Measurements from ENCODE around the gene SLC5A3. TPM values are rescaled to one million over a fixed set of nuclear protein-coding genes. Genes with fewer than 3 reads are reported as not detected.

The SLC5A3 gene
- polyA plus RNA-seq (2013, experiment 1 of 2), result 2.9 TPM
- polyA plus RNA-seq (2013, experiment 2 of 2), result 2.9 TPM

GRCh38 chr21:34073032-34073748 is at the start of gene SLC5A3, which contains the start of gene MRPS6:
SLC5A3 (plus strand) TSS chr21:34073578; CDS start chr21:34095199, 21,621 bp downstream.
MRPS6 (plus strand) TSS chr21:34073578; CDS start chr21:34073701, 123 bp downstream.
- Histone ChIP-seq H3K4me2 (ENCODE audit: low read length) (peak within 1 kb of the TSS; percentile 71), H3K56ac (ENCODE audit: low read length) (peak within 1 kb of the TSS; percentile 96), H3K79me1 (ENCODE audit: low read length) (peaks cover 13% of the 10 kb centered on the region), H3K4me3 (ENCODE audit: low read length) (peak within 1 kb of the TSS; percentile 67), H3K27me3 (ENCODE audit: insufficient read depth, low read length, poor library complexity) (no peaks in the 10 kb centered on the region), H2AK5ac (ENCODE audit: low read length) (no peak within 1 kb of the TSS), H3K18ac (ENCODE audit: low read length) (peak within 1 kb of the TSS; percentile 92), H4K5ac (ENCODE audit: low read length) (no peak within 1 kb of the TSS), H4K8ac (ENCODE audit: low read depth, low read length) (peak within 1 kb of the TSS; percentile 28), H3K23ac (ENCODE audit: low read length) (no peak within 1 kb of the TSS), H3K4me1 (ENCODE audit: control insufficient read depth, low read depth, low read length) (peaks cover 12% of the 10 kb centered on the region), H3K4ac (ENCODE audit: low read depth, low read length) (peak within 1 kb of the TSS; percentile 90), H3K79me2 (ENCODE audit: control insufficient read depth, insufficient read depth, low read length) (peaks cover 32% of the 10 kb centered on the region), H3K36me3 (ENCODE audit: control insufficient read depth, insufficient read depth, low read length) (no peaks in the 10 kb centered on the region), H3K27ac (ENCODE audit: low read depth, low read length) (peak within 1 kb of the TSS; percentile 90), H2BK120ac (ENCODE audit: low read depth, low read length) (peak within 1 kb of the TSS; percentile 69), H2BK5ac (ENCODE audit: low read length) (peak within 1 kb of the TSS; percentile 35), H2BK15ac (replicated peaks; ENCODE audit: low read depth) (no peak within 1 kb of the TSS), H3K9ac (ENCODE audit: low read length) (peak within 1 kb of the TSS; percentile 94)
- WGBS (ENCODE audit: extremely low coverage, insufficient coverage, low lambda C conversion rate), result no CpG with 5 or more reads among the region's 104 CpGs
- peak; percentile 94 for DNase-seq

- Histone ChIP-seq H3K23ac (ENCODE audit: low read length) (no peak overlapping the region), H3K4ac (ENCODE audit: low read depth, low read length) (no peak overlapping the region), H2AK5ac (ENCODE audit: low read length) (no peak overlapping the region), H3K18ac (ENCODE audit: low read length) (no peak overlapping the region), H3K4me3 (ENCODE audit: low read length) (no peak overlapping the region), H3K36me3 (ENCODE audit: control insufficient read depth, insufficient read depth, low read length) (no peaks in the 10 kb centered on the region), H2BK5ac (ENCODE audit: low read length) (no peak overlapping the region), H3K79me2 (ENCODE audit: control insufficient read depth, insufficient read depth, low read length) (no peaks in the 10 kb centered on the region), H2BK120ac (ENCODE audit: low read depth, low read length) (no peak overlapping the region), H2BK15ac (replicated peaks; ENCODE audit: low read depth) (no peak overlapping the region), H3K27me3 (ENCODE audit: insufficient read depth, low read length, poor library complexity) (no peaks in the 10 kb centered on the region), H3K9ac (ENCODE audit: low read length) (no peak overlapping the region), H3K79me1 (ENCODE audit: low read length) (no peaks in the 10 kb centered on the region), H3K4me1 (ENCODE audit: control insufficient read depth, low read depth, low read length) (peaks cover 5% of the 10 kb centered on the region), H3K56ac (ENCODE audit: low read length) (no peak overlapping the region), H4K5ac (ENCODE audit: low read length) (no peak overlapping the region), H4K8ac (ENCODE audit: low read depth, low read length) (no peak overlapping the region), H3K4me2 (ENCODE audit: low read length) (no peak overlapping the region), H3K27ac (ENCODE audit: low read depth, low read length) (no peak overlapping the region)
- WGBS (ENCODE audit: extremely low coverage, insufficient coverage, low lambda C conversion rate), result no CpG with 5 or more reads among the region's 8 CpGs
- DNase-seq, result no peak
Observed at GRCh38 chr21:34023691-34024373, 49.5 kb upstream of the SLC5A3 start.

GRCh38 chr21:34024374-34024693 is 49.0 kb upstream of the SLC5A3 start:
- no peak overlapping the region for H2BK5ac ChIP-seq (ENCODE audit: low read length)
- H3K79me2 ChIP-seq (ENCODE audit: control insufficient read depth, insufficient read depth, low read length), result no peaks in the 10 kb centered on the region
- no peak overlapping the region for H2AK5ac ChIP-seq (ENCODE audit: low read length)
- no peak overlapping the region for H3K23ac ChIP-seq (ENCODE audit: low read length)
- no peak overlapping the region for H3K18ac ChIP-seq (ENCODE audit: low read length)
- no peak overlapping the region for H3K4me2 ChIP-seq (ENCODE audit: low read length)
- H3K36me3 ChIP-seq (ENCODE audit: control insufficient read depth, insufficient read depth, low read length), result no peaks in the 10 kb centered on the region
- no CpG with 5 or more reads among the region's 3 CpGs for WGBS (ENCODE audit: extremely low coverage, insufficient coverage, low lambda C conversion rate)
- H2BK120ac ChIP-seq (ENCODE audit: low read depth, low read length), result no peak overlapping the region
- no peak overlapping the region for H3K4ac ChIP-seq (ENCODE audit: low read depth, low read length)
- no peak overlapping the region for H4K5ac ChIP-seq (ENCODE audit: low read length)
- no peak overlapping the region for H3K4me3 ChIP-seq (ENCODE audit: low read length)
- no peaks in the 10 kb centered on the region for H3K27me3 ChIP-seq (ENCODE audit: insufficient read depth, low read length, poor library complexity)
- H3K27ac ChIP-seq (ENCODE audit: low read depth, low read length), result no peak overlapping the region
- H3K4me1 ChIP-seq (ENCODE audit: control insufficient read depth, low read depth, low read length), result peaks cover 5% of the 10 kb centered on the region
- no peaks in the 10 kb centered on the region for H3K79me1 ChIP-seq (ENCODE audit: low read length)
- no peak overlapping the region for H4K8ac ChIP-seq (ENCODE audit: low read depth, low read length)
- no peak overlapping the region for H3K9ac ChIP-seq (ENCODE audit: low read length)
- H2BK15ac ChIP-seq (replicated peaks; ENCODE audit: low read depth), result no peak overlapping the region
- DNase-seq, result no peak
- no peak overlapping the region for H3K56ac ChIP-seq (ENCODE audit: low read length)

- H3K4me2 ChIP-seq (ENCODE audit: low read length), result no peak overlapping the region
- H3K56ac ChIP-seq (ENCODE audit: low read length), result no peak overlapping the region
- H3K27ac ChIP-seq (ENCODE audit: low read depth, low read length), result no peak overlapping the region
- H3K4ac ChIP-seq (ENCODE audit: low read depth, low read length), result no peak overlapping the region
- no peak overlapping the region for H3K4me3 ChIP-seq (ENCODE audit: low read length)
- H4K8ac ChIP-seq (ENCODE audit: low read depth, low read length), result no peak overlapping the region
- no peak overlapping the region for H2BK120ac ChIP-seq (ENCODE audit: low read depth, low read length)
- peaks cover 2% of the 10 kb centered on the region for H3K4me1 ChIP-seq (ENCODE audit: control insufficient read depth, low read depth, low read length)
- no peak overlapping the region for H2AK5ac ChIP-seq (ENCODE audit: low read length)
- H3K36me3 ChIP-seq (ENCODE audit: control insufficient read depth, insufficient read depth, low read length), result no peaks in the 10 kb centered on the region
- H2BK15ac ChIP-seq (replicated peaks; ENCODE audit: low read depth), result no peak overlapping the region
- no peak overlapping the region for H3K9ac ChIP-seq (ENCODE audit: low read length)
- no CpG with 5 or more reads among the region's 9 CpGs for WGBS (ENCODE audit: extremely low coverage, insufficient coverage, low lambda C conversion rate)
- H3K18ac ChIP-seq (ENCODE audit: low read length), result no peak overlapping the region
- no peaks in the 10 kb centered on the region for H3K27me3 ChIP-seq (ENCODE audit: insufficient read depth, low read length, poor library complexity)
- H3K79me2 ChIP-seq (ENCODE audit: control insufficient read depth, insufficient read depth, low read length), result no peaks in the 10 kb centered on the region
- H3K79me1 ChIP-seq (ENCODE audit: low read length), result no peaks in the 10 kb centered on the region
- no peak overlapping the region for H4K5ac ChIP-seq (ENCODE audit: low read length)
- no peak overlapping the region for H2BK5ac ChIP-seq (ENCODE audit: low read length)
- DNase-seq, result no peak
- no peak overlapping the region for H3K23ac ChIP-seq (ENCODE audit: low read length)
Observed at GRCh38 chr21:34027721-34028461, 45.5 kb upstream of the SLC5A3 start.

GRCh38 chr21:34029743-34030528 is 43.4 kb upstream of the SLC5A3 start:
- no CpG with 5 or more reads among the region's 13 CpGs for WGBS (ENCODE audit: extremely low coverage, insufficient coverage, low lambda C conversion rate)
- no peak overlapping the region for H4K5ac ChIP-seq (ENCODE audit: low read length)

More at GRCh38 chr21:34029743-34030528, 43.4 kb upstream of the SLC5A3 start:
- no peaks in the 10 kb centered on the region for H3K36me3 ChIP-seq (ENCODE audit: control insufficient read depth, insufficient read depth, low read length)
- H3K18ac ChIP-seq (ENCODE audit: low read length), result no peak overlapping the region
- no peak overlapping the region for H3K56ac ChIP-seq (ENCODE audit: low read length)
- H3K4me1 ChIP-seq (ENCODE audit: control insufficient read depth, low read depth, low read length), result no peaks in the 10 kb centered on the region
- H4K8ac ChIP-seq (ENCODE audit: low read depth, low read length), result no peak overlapping the region
- no peak overlapping the region for H3K9ac ChIP-seq (ENCODE audit: low read length)
- H3K27me3 ChIP-seq (ENCODE audit: insufficient read depth, low read length, poor library complexity), result no peaks in the 10 kb centered on the region
- H3K4me3 ChIP-seq (ENCODE audit: low read length), result no peak overlapping the region
- peak; percentile 96 for DNase-seq
- H3K4ac ChIP-seq (ENCODE audit: low read depth, low read length), result no peak overlapping the region
- H3K4me2 ChIP-seq (ENCODE audit: low read length), result no peak overlapping the region
- no peaks in the 10 kb centered on the region for H3K79me2 ChIP-seq (ENCODE audit: control insufficient read depth, insufficient read depth, low read length)
- no peak overlapping the region for H2BK5ac ChIP-seq (ENCODE audit: low read length)
- no peaks in the 10 kb centered on the region for H3K79me1 ChIP-seq (ENCODE audit: low read length)
- H3K23ac ChIP-seq (ENCODE audit: low read length), result no peak overlapping the region
- no peak overlapping the region for H2AK5ac ChIP-seq (ENCODE audit: low read length)
- H2BK120ac ChIP-seq (ENCODE audit: low read depth, low read length), result no peak overlapping the region
- H2BK15ac ChIP-seq (replicated peaks; ENCODE audit: low read depth), result no peak overlapping the region
- no peak overlapping the region for H3K27ac ChIP-seq (ENCODE audit: low read depth, low read length)
